HG03196 (cell line): ENCODE measurements around the gene FBXL20.
"Not testable (repeated sequence)": the region's sequence is repeated elsewhere in the genome, so short reads cannot be mapped to it uniquely, and the experiment has no call there.

Experiments used
- ATAC-seq: cut with Tn5 transposase; IDR thresholded peaks from one replicate; pipeline ENCODE4 v1.9.1; 2021; ENCODE audit not compliant: unreplicated experiment

FBXL20 gene

GRCh38 chr17:39261286-39261685 lies 140.1 kb downstream of the FBXL20 start:
- ATAC-seq = no peak

- ATAC-seq = no peak
These were observed 148.5 kb downstream of the FBXL20 start for GRCh38 chr17:39252788-39253460.

GRCh38 chr17:39251997-39252396 lies 149.4 kb downstream of the FBXL20 start:
- ATAC-seq = no peak

GRCh38 chr17:39250076-39250475 lies 151.3 kb downstream of the FBXL20 start:
- not testable (repeated sequence) for ATAC-seq

GRCh38 chr17:39246274-39246673 lies 155.2 kb downstream of the FBXL20 start:
- ATAC-seq = no peak

- ATAC-seq = no peak
These were observed 156.5 kb downstream of the FBXL20 start for GRCh38 chr17:39244600-39245570.

- ATAC-seq = no peak
These were observed 157.3 kb downstream of the FBXL20 start for GRCh38 chr17:39244016-39244599.

- ATAC-seq = no peak
These were observed 158.3 kb downstream of the FBXL20 start for GRCh38 chr17:39243155-39243554.

- ATAC-seq = no peak
These were observed 160.8 kb downstream of the FBXL20 start for GRCh38 chr17:39240631-39241030.

GRCh38 chr17:39239640-39240314 lies 161.6 kb downstream of the FBXL20 start:
- no peak for ATAC-seq

GRCh38 chr17:39238311-39238972 lies 163.0 kb downstream of the FBXL20 start:
- no peak for ATAC-seq

- ATAC-seq = no peak
These were observed 163.8 kb downstream of the FBXL20 start for GRCh38 chr17:39237586-39237985.

GRCh38 chr17:39236981-39237441 lies 164.4 kb downstream of the FBXL20 start:
- no peak for ATAC-seq

- ATAC-seq = no peak
These were observed 164.9 kb downstream of the FBXL20 start for GRCh38 chr17:39236450-39236927.

GRCh38 chr17:39235555-39236449 lies 165.6 kb downstream of the FBXL20 start:
- no peak for ATAC-seq

- ATAC-seq = no peak
These were observed 169.6 kb downstream of the FBXL20 start for GRCh38 chr17:39231591-39232551.

- no peak for ATAC-seq
These were observed 170.3 kb downstream of the FBXL20 start for GRCh38 chr17:39231091-39231561.

GRCh38 chr17:39230361-39230760 lies 171.1 kb downstream of the FBXL20 start:
- no peak for ATAC-seq
